DOHH2 (cell line): ENCODE data around the gene KIF23.

Experiments used
- H3F3A ChIP-seq: fragments of 200-600 bp; sonication (generic), shearing (Covaris generic); 2 replicates; pipeline ENCODE4 v1.6.0; 2016; ENCODE audit warnings: antibody characterized with exemption, mild to moderate bottlenecking; ENCODE audit not compliant: control insufficient read depth, insufficient read depth
- H3K27ac ChIP-seq: fragments of 200-600 bp; sonication (generic); 2 replicates; pipeline ENCODE4 v1.5.1; 2014; ENCODE audit warnings: low read depth, mild to moderate bottlenecking, low read length, moderate library complexity
- H3K27me3 ChIP-seq: fragments of 200-600 bp; sonication (generic); 2 replicates; pipeline ENCODE4 v1.6.1; 2014; ENCODE audit warnings: mild to moderate bottlenecking, low read length, mixed read lengths; ENCODE audit not compliant: control insufficient read depth
- H3K36me3 ChIP-seq: fragments of 200-600 bp; sonication (generic); 2 replicates; pipeline ENCODE4 v1.6.1; 2014; ENCODE audit warnings: mild to moderate bottlenecking, low read length, moderate library complexity, mixed read lengths; ENCODE audit not compliant: control insufficient read depth
- H3K4me1 ChIP-seq: fragments of 200-600 bp; sonication (generic); 2 replicates; pipeline ENCODE4 v1.6.1; 2014; ENCODE audit warnings: mild to moderate bottlenecking, low read length, mixed read lengths; ENCODE audit not compliant: control insufficient read depth
- H3K4me2 ChIP-seq: fragments of 200-600 bp; sonication (generic); 2 replicates; pipeline ENCODE4 v1.6.0; 2014; ENCODE audit warnings: mild to moderate bottlenecking, low read length, moderate library complexity
- H3K4me3 ChIP-seq: fragments of 200-600 bp; sonication (generic); 2 replicates; pipeline ENCODE4 v1.5.1; 2014; ENCODE audit warnings: mild to moderate bottlenecking, low read length, mixed read lengths
- H3K79me2 ChIP-seq: fragments of 200-600 bp; sonication (generic); 2 replicates; pipeline ENCODE4 v1.6.1; 2014; ENCODE audit warnings: mild to moderate bottlenecking, low read length, mixed read lengths; ENCODE audit not compliant: control insufficient read depth
- H3K9me2 ChIP-seq: fragments of 200-600 bp; sonication (generic); replicated peaks from 2 replicates; pipeline ENCODE4 v1.6.1; 2014; ENCODE audit warnings: mild to moderate bottlenecking, low read length, mixed read lengths; ENCODE audit not compliant: control insufficient read depth
- H3K9me3 ChIP-seq: fragments of 200-600 bp; sonication (generic); 2 replicates; pipeline ENCODE4 v1.6.1; 2014; ENCODE audit warnings: antibody characterized with exemption, low read length, mixed read lengths; ENCODE audit not compliant: control insufficient read depth, insufficient read depth
- H4K20me1 ChIP-seq: fragments of 200-600 bp; sonication (generic); 2 replicates; pipeline ENCODE4 v1.6.0; 2014; ENCODE audit warnings: low read depth, mild to moderate bottlenecking, antibody characterized with exemption, low read length, moderate library complexity; ENCODE audit not compliant: control insufficient read depth, insufficient read depth
- EZH2phosphoT487 ChIP-seq: fragments of 200-600 bp; sonication (generic); IDR thresholded peaks from 2 replicates; pipeline ENCODE4 v1.6.1; 2017; ENCODE audit warnings: borderline replicate concordance, mild to moderate bottlenecking, antibody characterized with exemption, low read length, moderate library complexity, mixed read lengths
- TF ChIP-seq, protein P1 (sequence below): fragments of 200-600 bp; sonication (generic); IDR thresholded peaks from one replicate; pipeline ENCODE4 v1.5.1; 2014; ENCODE audit warnings: antibody characterized with exemption, mild to moderate bottlenecking, low read depth, low read length; ENCODE audit not compliant: poor library complexity, severe bottlenecking

Gene KIF23

DNA sequence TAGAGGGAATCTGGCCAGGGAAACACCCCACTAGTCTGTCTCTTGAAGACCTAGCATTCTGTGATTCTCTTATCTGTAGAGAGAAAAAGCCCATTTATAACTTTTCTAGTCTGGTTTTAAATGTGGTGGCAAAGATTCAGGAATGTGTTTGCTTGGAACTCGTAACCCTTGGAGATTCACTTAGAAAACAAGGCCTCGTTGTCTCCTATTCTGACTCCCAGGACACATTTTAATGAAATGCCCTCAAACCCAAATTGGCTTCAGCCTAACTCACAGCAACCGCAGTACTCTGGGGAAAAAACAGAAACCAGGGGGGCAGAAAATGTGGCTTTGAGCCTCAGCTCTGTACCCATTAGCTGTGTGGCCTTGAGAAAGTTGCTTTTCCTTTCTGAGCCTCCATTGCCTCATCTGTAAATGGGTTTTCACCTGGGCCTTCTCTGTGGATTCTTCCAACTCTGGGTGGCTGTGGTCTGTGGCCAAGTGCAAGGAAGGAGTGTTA is 75.0 kb downstream of the KIF23 start:
- TF ChIP-seq EZH2phosphoT487, result no peak
- TF ChIP-seq, protein P1, sequence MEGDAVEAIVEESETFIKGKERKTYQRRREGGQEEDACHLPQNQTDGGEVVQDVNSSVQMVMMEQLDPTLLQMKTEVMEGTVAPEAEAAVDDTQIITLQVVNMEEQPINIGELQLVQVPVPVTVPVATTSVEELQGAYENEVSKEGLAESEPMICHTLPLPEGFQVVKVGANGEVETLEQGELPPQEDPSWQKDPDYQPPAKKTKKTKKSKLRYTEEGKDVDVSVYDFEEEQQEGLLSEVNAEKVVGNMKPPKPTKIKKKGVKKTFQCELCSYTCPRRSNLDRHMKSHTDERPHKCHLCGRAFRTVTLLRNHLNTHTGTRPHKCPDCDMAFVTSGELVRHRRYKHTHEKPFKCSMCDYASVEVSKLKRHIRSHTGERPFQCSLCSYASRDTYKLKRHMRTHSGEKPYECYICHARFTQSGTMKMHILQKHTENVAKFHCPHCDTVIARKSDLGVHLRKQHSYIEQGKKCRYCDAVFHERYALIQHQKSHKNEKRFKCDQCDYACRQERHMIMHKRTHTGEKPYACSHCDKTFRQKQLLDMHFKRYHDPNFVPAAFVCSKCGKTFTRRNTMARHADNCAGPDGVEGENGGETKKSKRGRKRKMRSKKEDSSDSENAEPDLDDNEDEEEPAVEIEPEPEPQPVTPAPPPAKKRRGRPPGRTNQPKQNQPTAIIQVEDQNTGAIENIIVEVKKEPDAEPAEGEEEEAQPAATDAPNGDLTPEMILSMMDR, result no peak
- Histone ChIP-seq H4K20me1 (no peaks in the 10 kb centered on the region), H3K4me2 (no peak overlapping the region), H3K4me3 (no peak overlapping the region), H3K9me3 (no peaks in the 10 kb centered on the region), H3K9me2 (no peaks in the 10 kb centered on the region), H3K4me1 (no peaks in the 10 kb centered on the region), H3K27me3 (peaks cover 19% of the 10 kb centered on the region), H3K27ac (no peak overlapping the region), H3F3A (no peaks in the 10 kb centered on the region), H3K79me2 (no peaks in the 10 kb centered on the region), H3K36me3 (no peaks in the 10 kb centered on the region)

DNA sequence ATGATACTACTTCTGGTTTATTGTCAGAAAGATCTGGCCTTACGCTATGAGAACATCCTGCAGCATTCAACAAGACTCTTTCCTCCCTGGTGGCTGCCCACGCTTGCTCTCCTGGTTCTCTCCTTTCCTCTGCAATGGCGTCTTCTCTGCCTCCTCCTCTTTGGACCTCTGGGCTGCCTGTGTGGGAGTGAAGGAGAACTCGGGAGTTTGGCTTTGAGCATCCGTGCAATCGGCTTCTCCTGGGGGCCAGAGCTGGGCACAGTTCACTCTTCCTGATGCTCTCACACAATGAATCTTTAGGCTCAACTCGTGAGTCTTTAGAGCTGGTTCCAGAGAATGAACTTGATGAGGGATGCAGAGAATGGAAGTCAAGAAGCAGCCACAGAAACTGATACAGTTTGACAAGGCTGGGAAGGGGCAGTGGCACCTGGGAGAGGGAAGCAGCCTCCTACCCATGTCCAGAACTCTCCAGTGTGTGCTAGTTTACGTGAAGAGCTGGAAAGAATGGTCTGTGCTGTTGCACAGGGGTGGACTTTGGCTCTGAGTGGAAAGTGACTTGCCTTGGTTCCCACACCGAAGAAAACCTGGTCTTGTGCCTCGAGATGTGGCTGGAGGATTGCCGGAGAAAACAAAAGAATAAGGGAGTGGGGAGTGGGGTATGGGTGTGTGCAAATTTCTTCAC is 76.3 kb downstream of the KIF23 start:
- TF ChIP-seq EZH2phosphoT487, result no peak
- TF ChIP-seq, protein P1, result no peak
- Histone ChIP-seq H3K4me2 (no peak overlapping the region), H3K36me3 (no peaks in the 10 kb centered on the region), H3K27me3 (peaks cover 16% of the 10 kb centered on the region), H4K20me1 (no peaks in the 10 kb centered on the region), H3K4me1 (no peaks in the 10 kb centered on the region), H3K79me2 (no peaks in the 10 kb centered on the region), H3K9me3 (no peaks in the 10 kb centered on the region), H3F3A (no peaks in the 10 kb centered on the region), H3K4me3 (no peak overlapping the region), H3K9me2 (no peaks in the 10 kb centered on the region), H3K27ac (no peak overlapping the region)

DNA sequence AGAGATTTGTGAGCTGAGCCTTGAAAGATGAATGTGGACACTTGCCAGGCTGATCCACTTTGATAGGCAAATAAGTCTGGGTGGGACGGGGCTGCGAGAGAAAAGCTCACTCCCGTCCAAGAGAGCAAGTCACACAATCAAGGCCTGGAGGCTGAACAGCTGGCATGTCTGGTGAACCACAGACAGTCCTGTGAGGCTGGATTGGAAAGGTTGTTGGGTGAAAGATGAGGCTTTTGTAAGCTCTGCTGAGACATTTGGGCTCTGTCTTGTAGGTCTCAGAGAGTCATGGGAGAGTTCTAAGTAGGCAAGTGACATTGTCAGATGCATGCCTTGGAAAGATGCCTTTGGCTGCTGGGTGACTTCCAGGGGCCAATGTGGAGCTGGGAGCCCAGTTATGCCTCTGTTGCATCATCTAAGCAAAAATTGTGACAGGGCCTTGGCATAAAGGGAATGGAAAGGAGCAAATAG is 76.9 kb downstream of the KIF23 start:
- Histone ChIP-seq H3K4me1 (no peaks in the 10 kb centered on the region), H3K27ac (no peak overlapping the region), H3K27me3 (peaks cover 18% of the 10 kb centered on the region), H3K9me3 (no peaks in the 10 kb centered on the region), H3K4me2 (no peak overlapping the region), H3K79me2 (no peaks in the 10 kb centered on the region), H4K20me1 (no peaks in the 10 kb centered on the region), H3F3A (no peaks in the 10 kb centered on the region), H3K9me2 (no peaks in the 10 kb centered on the region), H3K36me3 (no peaks in the 10 kb centered on the region), H3K4me3 (no peak overlapping the region)
- TF ChIP-seq EZH2phosphoT487, result no peak
- TF ChIP-seq, protein P1, result no peak
